ENCODE data around the gene SCAMP3. TPM values are rescaled to one million over a fixed set of nuclear protein-coding genes. Genes with fewer than 3 reads are reported as not detected.
"Not testable (repeated sequence)": the region's sequence is repeated elsewhere in the genome, so short reads cannot be mapped to it uniquely, and the experiment has no call there.

Gene SCAMP3
- total and polyA plus RNA-seq, 2 experiments from 2014 or later = 67.3 to 172 TPM

- H3K36me3 ChIP-seq; H3K27ac ChIP-seq; H3K27me3 ChIP-seq; H3K9me3 ChIP-seq (ENCODE audit: low read depth); H3K4me1 ChIP-seq (ENCODE audit: low read depth); H3K4me3 ChIP-seq: not testable (repeated sequence)
- DNase-seq (ENCODE audit: low read depth in 1 of 2, low spot score in 1 of 2) = peak in 1 of 2 donors; percentile 82
These were observed 29.9 kb downstream of the SCAMP3 start for GRCh38 chr1:155232001-155232978.

- not testable (repeated sequence) for H3K27me3 ChIP-seq; H3K4me3 ChIP-seq; H3K36me3 ChIP-seq; H3K9me3 ChIP-seq (ENCODE audit: low read depth); H3K4me1 ChIP-seq (ENCODE audit: low read depth); H3K27ac ChIP-seq; DNase-seq (ENCODE audit: low read depth in 1 of 2, low spot score in 1 of 2)
These were observed 30.9 kb downstream of the SCAMP3 start for GRCh38 chr1:155231302-155231701.

GRCh38 chr1:155228096-155228427, 34.1 kb downstream of the SCAMP3 start:
- Histone ChIP-seq H3K36me3 (no peaks in the 10 kb centered on the region), H3K27ac (peak overlapping the region; percentile 69), H3K27me3 (no peaks in the 10 kb centered on the region), H3K4me3 (peak overlapping the region; percentile 15), H3K4me1 (ENCODE audit: low read depth) (peaks cover 6% of the 10 kb centered on the region), H3K9me3 (ENCODE audit: low read depth) (no peaks in the 10 kb centered on the region)
- no peak for DNase-seq (ENCODE audit: low read depth in 1 of 2, low spot score in 1 of 2)
- TF ChIP-seq CTCF (IDR thresholded peaks at IDR 0.05; ENCODE audit: low read depth, low read length) = no peak

GRCh38 chr1:155227261-155228095, 34.7 kb downstream of the SCAMP3 start:
- H3K4me1 ChIP-seq (ENCODE audit: low read depth) = peaks cover 6% of the 10 kb centered on the region
- no peaks in the 10 kb centered on the region for H3K27me3 ChIP-seq
- peak; percentile 98 to 99 for DNase-seq (ENCODE audit: low read depth in 1 of 2, low spot score in 1 of 2)
- H3K36me3 ChIP-seq = no peaks in the 10 kb centered on the region
- H3K4me3 ChIP-seq = peak overlapping the region; percentile 40
- H3K9me3 ChIP-seq (ENCODE audit: low read depth) = no peaks in the 10 kb centered on the region
- H3K27ac ChIP-seq = peak overlapping the region; percentile 69
- TF ChIP-seq CTCF (IDR thresholded peaks at IDR 0.05; ENCODE audit: low read depth, low read length) = no peak

- no peaks in the 10 kb centered on the region for H3K36me3 ChIP-seq
- H3K27ac ChIP-seq = peak overlapping the region; percentile 31
- peak overlapping the region; percentile 40 for H3K4me3 ChIP-seq
- H3K4me1 ChIP-seq (ENCODE audit: low read depth) = peaks cover 6% of the 10 kb centered on the region
- no peak for TF ChIP-seq CTCF (IDR thresholded peaks at IDR 0.05; ENCODE audit: low read depth, low read length)
- DNase-seq (ENCODE audit: low read depth in 1 of 2, low spot score in 1 of 2) = peak; percentile 46 to 75
- no peaks in the 10 kb centered on the region for H3K27me3 ChIP-seq
- no peaks in the 10 kb centered on the region for H3K9me3 ChIP-seq (ENCODE audit: low read depth)
These were observed 35.3 kb downstream of the SCAMP3 start for GRCh38 chr1:155226910-155227260.

- Histone ChIP-seq H3K27ac (peak overlapping the region; percentile 31), H3K27me3 (no peaks in the 10 kb centered on the region), H3K4me1 (ENCODE audit: low read depth) (peaks cover 6% of the 10 kb centered on the region), H3K9me3 (ENCODE audit: low read depth) (no peaks in the 10 kb centered on the region), H3K36me3 (no peaks in the 10 kb centered on the region), H3K4me3 (peak overlapping the region; percentile 40)
- peak; percentile 69 for TF ChIP-seq CTCF (IDR thresholded peaks at IDR 0.05; ENCODE audit: low read depth, low read length)
- DNase-seq (ENCODE audit: low read depth in 1 of 2, low spot score in 1 of 2) = peak; percentile 74 to 87
These were observed 35.8 kb downstream of the SCAMP3 start for GRCh38 chr1:155226188-155226909.

- H3K9me3 ChIP-seq (ENCODE audit: low read depth); H3K27me3 ChIP-seq; H3K36me3 ChIP-seq; DNase-seq (ENCODE audit: low read depth in 1 of 2, low spot score in 1 of 2); H3K27ac ChIP-seq; H3K4me3 ChIP-seq; H3K4me1 ChIP-seq (ENCODE audit: low read depth): not testable (repeated sequence)
These were observed 36.8 kb downstream of the SCAMP3 start for GRCh38 chr1:155225404-155225759.
